ENCODE data around the gene SLC66A1. TPM values are rescaled to one million over a fixed set of nuclear protein-coding genes. Genes with fewer than 3 reads are reported as not detected.

SLC66A1 gene
- total and polyA plus RNA-seq, 4 donors, result 4.0 to 15.2 (median 10.6) TPM

DNA sequence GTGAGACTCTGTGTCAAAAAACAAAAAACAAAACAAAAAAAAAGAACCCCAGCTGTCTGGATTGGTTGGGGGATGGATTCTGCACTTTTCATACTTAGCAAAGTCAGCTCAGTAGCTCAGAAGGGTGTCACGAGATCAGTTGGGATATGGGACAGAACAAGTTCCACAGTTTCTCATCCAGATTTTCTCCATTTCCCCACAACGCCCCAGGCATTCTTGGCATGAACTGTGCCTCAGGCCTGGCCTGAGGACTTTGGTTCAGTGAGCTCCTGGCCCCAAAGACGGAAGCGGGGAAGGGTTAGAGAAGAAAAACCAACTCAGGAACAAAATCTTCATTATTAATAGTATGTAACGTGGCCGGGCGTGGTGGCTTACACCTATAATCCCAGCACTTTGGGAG is 2.1 kb upstream of the SLC66A1 start:
- Histone ChIP-seq H3K36me3 (ENCODE audit: control insufficient read depth in 1 of 2, insufficient read depth in 2 of 2, low read length in 1 of 2) (peaks cover 0 to 3% of the 10 kb centered on the region in 2 donors), H3K4me1 (ENCODE audit: control insufficient read depth in 1 of 2, insufficient read depth in 2 of 2, low read length in 2 of 2) (no peaks in the 10 kb centered on the region), H3K27ac (ENCODE audit: low read depth in 1 of 2, low read length in 2 of 2) (no peak overlapping the region), H3K27me3 (ENCODE audit: control insufficient read depth in 1 of 2, insufficient read depth in 2 of 2, low read length in 1 of 2) (no peaks in the 10 kb centered on the region), H3K9me3 (ENCODE audit: control insufficient read depth, low read length) (no peaks in the 10 kb centered on the region), H3K4me3 (ENCODE audit: low read length in 2 of 2) (no peak overlapping the region)
- intact Hi-C loops (cut with DNase I), result no loop called here
- ATAC-seq (ENCODE audit: low FRiP score) (no peak), DNase-seq (no peak)
- 84 to 85% methylated on average over 7 of the region's 7 CpGs for WGBS, 2 donors

DNA sequence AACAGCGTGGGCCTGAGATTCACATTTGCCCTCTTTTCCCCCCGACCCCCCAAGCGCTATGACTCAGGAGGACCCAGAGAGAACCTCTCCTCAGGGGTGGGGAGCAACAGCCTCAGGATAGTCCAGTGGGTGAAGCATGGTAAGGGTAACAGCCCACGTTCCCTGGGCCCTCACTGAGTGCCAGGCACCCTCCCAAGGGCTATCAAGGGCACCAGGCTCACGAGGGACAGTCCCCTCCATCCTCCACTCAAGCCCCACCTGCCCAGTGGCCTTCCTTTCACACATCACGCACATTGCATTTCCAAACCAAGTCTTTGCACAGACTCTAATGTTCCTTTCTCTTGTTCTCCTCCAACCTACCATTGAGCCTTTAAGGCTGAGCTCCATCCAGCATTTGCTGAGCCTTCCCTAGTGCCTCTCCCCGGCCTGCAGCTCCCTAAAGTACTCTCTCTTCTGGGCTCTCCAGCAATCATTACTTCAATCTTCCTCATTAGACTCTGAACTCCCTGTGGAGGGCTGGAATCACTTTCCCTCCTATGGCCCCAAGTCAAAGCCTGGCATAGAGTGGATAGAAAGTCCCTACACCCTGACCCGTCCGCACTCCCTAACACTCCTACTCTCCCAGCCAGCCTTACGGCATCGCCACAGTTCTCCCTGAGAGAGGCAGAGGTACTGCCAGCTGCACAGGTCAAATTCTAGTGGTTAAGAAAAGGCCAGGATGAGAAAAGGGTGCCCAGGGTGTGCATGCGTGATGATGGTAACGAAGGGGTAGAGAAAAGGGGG is 1.2 kb upstream of the SLC66A1 start:
- ATAC-seq (ENCODE audit: low FRiP score) (no peak), DNase-seq (no peak)
- Histone ChIP-seq H3K27me3 (ENCODE audit: control insufficient read depth in 1 of 2, insufficient read depth in 2 of 2, low read length in 1 of 2) (no peaks in the 10 kb centered on the region), H3K9me3 (ENCODE audit: control insufficient read depth, low read length) (no peaks in the 10 kb centered on the region), H3K36me3 (ENCODE audit: control insufficient read depth in 1 of 2, insufficient read depth in 2 of 2, low read length in 1 of 2) (peaks cover 0 to 2% of the 10 kb centered on the region in 2 donors), H3K27ac (ENCODE audit: low read depth in 1 of 2, low read length in 2 of 2) (no peak overlapping the region), H3K4me1 (ENCODE audit: control insufficient read depth in 1 of 2, insufficient read depth in 2 of 2, low read length in 2 of 2) (no peaks in the 10 kb centered on the region), H3K4me3 (ENCODE audit: low read length in 2 of 2) (peak overlapping the region in 1 of 2 donors; percentile 58)
- WGBS, 2 donors, result 34 to 43% methylated on average over 13 of the region's 13 CpGs
- intact Hi-C loops (cut with DNase I), result no loop called here

DNA sequence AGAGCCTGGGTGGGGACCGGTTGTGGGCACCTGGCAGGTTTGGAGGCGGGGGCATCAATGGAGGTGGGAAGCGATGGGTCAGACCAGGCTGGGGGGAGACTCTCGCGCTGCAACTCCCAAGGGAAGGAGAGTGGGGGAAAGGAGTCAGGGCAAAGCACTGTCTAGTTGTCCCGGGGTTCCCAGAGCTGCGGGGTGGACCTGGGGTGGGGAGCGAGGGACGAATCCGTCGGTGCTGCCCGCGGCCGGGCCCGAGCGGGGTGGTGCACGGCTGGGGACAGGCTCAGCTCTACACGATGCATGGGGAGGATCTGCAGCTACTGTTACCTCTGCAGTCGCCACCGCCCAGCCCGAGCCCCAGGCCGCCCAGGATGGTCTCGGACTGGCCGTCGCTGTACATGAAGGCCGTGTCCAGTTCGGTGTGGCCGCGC is 609 bp upstream of the SLC66A1 start:
- H3K36me3 ChIP-seq (ENCODE audit: control insufficient read depth in 1 of 2, insufficient read depth in 2 of 2, low read length in 1 of 2), result peaks cover 0 to 2% of the 10 kb centered on the region in 2 donors
- 0 to 1% methylated on average over 28 to 29 of the region's 29 CpGs for whole genome bisulfite sequencing, 2 donors
- intact Hi-C loops (cut with DNase I), result no loop called here
- no peaks in the 10 kb centered on the region for H3K27me3 ChIP-seq (ENCODE audit: control insufficient read depth in 1 of 2, insufficient read depth in 2 of 2, low read length in 1 of 2)
- H3K9me3 ChIP-seq (ENCODE audit: control insufficient read depth, low read length), result no peaks in the 10 kb centered on the region
- H3K4me3 ChIP-seq (ENCODE audit: low read length in 2 of 2), result peak overlapping the region; percentile 30 to 58
- ATAC-seq (ENCODE audit: low FRiP score) (peak; percentile 30), DNase-seq (peak in 1 of 2 donors; percentile 65)
- H3K27ac ChIP-seq (ENCODE audit: low read depth in 1 of 2, low read length in 2 of 2), result no peak overlapping the region
- no peaks in the 10 kb centered on the region for H3K4me1 ChIP-seq (ENCODE audit: control insufficient read depth in 1 of 2, insufficient read depth in 2 of 2, low read length in 2 of 2)

DNA sequence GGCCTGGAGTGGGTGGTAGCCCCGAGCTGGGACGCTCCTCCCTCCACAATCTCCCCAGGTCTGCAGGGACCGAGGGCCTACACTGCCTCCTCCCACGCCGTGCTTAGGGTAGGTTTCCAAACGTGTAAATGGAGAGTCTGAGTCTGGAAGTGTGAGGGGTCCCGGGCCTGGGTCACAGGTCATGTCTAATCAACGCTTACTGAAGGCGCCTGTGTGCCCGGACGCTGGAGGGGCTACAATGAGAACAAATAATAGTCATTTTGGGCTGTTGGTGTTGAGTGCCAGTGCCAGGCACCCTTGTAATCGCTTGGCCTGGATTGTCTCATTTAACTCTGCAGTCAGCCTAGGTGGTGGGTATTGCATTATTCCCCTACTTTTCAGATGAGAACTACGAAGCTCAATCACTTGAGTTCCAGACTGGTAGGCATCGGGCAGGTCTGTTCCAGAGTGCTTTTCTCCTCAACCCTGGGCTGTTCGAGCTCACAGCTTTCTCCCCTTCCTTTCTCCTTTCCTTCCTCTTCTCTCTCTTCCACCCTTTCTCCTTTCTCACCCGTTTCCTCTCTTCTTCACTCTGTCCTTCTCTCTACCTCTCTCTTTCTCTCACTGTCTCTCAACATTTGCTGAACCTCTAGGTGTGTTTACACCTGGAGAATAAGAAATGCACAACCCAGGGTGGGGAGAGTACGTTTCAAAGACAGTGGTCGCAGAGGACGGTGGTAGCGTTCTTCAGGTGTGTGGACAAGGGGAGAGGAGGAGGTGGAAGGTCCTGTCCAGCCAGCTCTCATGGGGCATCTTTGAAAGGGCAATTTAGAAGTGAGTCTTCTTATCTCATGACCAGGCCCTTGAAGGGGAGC is 883 bp downstream of the SLC66A1 start:
- Histone ChIP-seq H3K9me3 (ENCODE audit: control insufficient read depth, low read length) (no peaks in the 10 kb centered on the region), H3K27me3 (ENCODE audit: control insufficient read depth in 1 of 2, insufficient read depth in 2 of 2, low read length in 1 of 2) (no peaks in the 10 kb centered on the region), H3K36me3 (ENCODE audit: control insufficient read depth in 1 of 2, insufficient read depth in 2 of 2, low read length in 1 of 2) (no peaks in the 10 kb centered on the region), H3K27ac (ENCODE audit: low read depth in 1 of 2, low read length in 2 of 2) (peak overlapping the region in 1 of 2 donors; percentile 9), H3K4me3 (ENCODE audit: low read length in 2 of 2) (peak overlapping the region; percentile 33 to 66), H3K4me1 (ENCODE audit: control insufficient read depth in 1 of 2, insufficient read depth in 2 of 2, low read length in 2 of 2) (no peaks in the 10 kb centered on the region)
- ATAC-seq (ENCODE audit: low FRiP score) (no peak), DNase-seq (no peak)
- WGBS, 2 donors, result 23 to 25% methylated on average over 19 to 20 of the region's 20 CpGs
- intact Hi-C loops (cut with DNase I), result no loop called here

DNA sequence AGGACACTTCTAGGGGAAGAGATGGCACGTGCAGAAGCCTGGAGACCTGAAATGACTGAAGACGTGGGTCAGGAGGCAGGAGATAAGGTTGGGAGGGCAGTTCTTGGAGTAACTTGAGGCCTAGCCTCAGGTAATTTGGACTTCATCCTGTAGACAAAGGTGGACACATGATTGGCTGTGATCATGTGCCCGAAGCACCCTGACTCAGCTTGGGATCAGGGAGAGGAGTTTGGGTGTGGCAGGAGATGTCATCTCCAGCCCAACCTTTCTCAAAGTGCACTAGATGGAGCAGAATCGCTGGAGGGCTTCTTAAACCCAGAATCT is 1.5 kb downstream of the SLC66A1 start:
- Histone ChIP-seq H3K36me3 (ENCODE audit: control insufficient read depth in 1 of 2, insufficient read depth in 2 of 2, low read length in 1 of 2) (no peaks in the 10 kb centered on the region), H3K4me1 (ENCODE audit: control insufficient read depth in 1 of 2, insufficient read depth in 2 of 2, low read length in 2 of 2) (no peaks in the 10 kb centered on the region), H3K4me3 (ENCODE audit: low read length in 2 of 2) (no peak overlapping the region), H3K27me3 (ENCODE audit: control insufficient read depth in 1 of 2, insufficient read depth in 2 of 2, low read length in 1 of 2) (no peaks in the 10 kb centered on the region), H3K9me3 (ENCODE audit: control insufficient read depth, low read length) (no peaks in the 10 kb centered on the region), H3K27ac (ENCODE audit: low read depth in 1 of 2, low read length in 2 of 2) (no peak overlapping the region)
- 91% methylated on average over 4 of the region's 4 CpGs for WGBS, 2 donors
- DNase-seq (no peak), ATAC-seq (ENCODE audit: low FRiP score) (no peak)
- intact Hi-C loops (cut with DNase I), result no loop called here

DNA sequence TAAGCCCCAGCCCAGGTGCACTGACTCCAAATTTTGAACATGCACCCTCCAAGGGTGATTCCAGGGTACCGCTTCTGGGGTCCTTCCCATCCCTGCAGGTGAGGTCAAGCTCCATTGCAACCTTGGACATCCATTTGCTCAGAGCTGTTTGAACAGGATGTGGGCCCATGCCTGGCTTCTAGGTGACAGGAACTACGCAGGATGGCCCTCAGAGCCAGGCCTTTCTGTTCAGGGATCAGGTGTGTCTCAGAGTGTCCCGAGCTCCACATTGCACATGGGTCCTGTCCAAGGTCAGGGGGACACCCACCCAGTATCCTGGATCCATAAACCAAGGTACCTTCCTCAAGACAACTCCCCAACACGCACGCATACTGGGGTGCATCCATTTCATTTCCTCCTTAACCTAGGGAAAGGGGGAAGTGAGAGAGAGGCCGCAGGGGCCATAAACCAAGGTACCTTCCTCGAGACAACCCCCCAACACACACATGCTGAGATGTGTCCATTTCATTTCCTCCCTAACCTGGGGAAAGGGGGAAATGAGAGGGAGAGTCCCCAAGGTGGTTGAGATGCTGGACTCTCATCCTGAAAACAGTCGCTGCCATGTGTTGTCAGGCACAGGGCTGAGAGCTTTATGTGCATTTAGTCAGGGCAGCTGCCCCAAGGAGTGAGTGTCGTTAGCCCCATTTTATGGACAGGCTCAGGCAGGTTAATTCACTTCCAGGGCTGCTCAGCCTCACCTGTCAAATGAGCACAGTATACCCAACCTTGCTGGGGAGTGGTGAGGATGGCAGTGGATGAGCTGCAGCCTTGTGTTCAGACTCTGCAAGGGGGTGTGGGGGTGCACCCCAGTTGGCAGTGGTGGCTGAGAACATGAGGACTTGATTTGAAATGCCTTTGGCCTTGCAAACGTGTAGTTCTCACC is 2.1 kb downstream of the SLC66A1 start:
- ATAC-seq (ENCODE audit: low FRiP score), result no peak
- DNase-seq, result no peak
- no peaks in the 10 kb centered on the region for H3K9me3 ChIP-seq (ENCODE audit: control insufficient read depth, low read length)
- no peak overlapping the region for H3K27ac ChIP-seq (ENCODE audit: low read depth in 1 of 2, low read length in 2 of 2)
- H3K4me3 ChIP-seq (ENCODE audit: low read length in 2 of 2), result no peak overlapping the region
- H3K36me3 ChIP-seq (ENCODE audit: control insufficient read depth in 1 of 2, insufficient read depth in 2 of 2, low read length in 1 of 2), result no peaks in the 10 kb centered on the region
- H3K27me3 ChIP-seq (ENCODE audit: control insufficient read depth in 1 of 2, insufficient read depth in 2 of 2, low read length in 1 of 2), result no peaks in the 10 kb centered on the region
- 88 to 91% methylated on average over 10 of the region's 10 CpGs for WGBS, 2 donors
- intact Hi-C loops (cut with DNase I), result no loop called here
- H3K4me1 ChIP-seq (ENCODE audit: control insufficient read depth in 1 of 2, insufficient read depth in 2 of 2, low read length in 2 of 2), result no peaks in the 10 kb centered on the region

DNA sequence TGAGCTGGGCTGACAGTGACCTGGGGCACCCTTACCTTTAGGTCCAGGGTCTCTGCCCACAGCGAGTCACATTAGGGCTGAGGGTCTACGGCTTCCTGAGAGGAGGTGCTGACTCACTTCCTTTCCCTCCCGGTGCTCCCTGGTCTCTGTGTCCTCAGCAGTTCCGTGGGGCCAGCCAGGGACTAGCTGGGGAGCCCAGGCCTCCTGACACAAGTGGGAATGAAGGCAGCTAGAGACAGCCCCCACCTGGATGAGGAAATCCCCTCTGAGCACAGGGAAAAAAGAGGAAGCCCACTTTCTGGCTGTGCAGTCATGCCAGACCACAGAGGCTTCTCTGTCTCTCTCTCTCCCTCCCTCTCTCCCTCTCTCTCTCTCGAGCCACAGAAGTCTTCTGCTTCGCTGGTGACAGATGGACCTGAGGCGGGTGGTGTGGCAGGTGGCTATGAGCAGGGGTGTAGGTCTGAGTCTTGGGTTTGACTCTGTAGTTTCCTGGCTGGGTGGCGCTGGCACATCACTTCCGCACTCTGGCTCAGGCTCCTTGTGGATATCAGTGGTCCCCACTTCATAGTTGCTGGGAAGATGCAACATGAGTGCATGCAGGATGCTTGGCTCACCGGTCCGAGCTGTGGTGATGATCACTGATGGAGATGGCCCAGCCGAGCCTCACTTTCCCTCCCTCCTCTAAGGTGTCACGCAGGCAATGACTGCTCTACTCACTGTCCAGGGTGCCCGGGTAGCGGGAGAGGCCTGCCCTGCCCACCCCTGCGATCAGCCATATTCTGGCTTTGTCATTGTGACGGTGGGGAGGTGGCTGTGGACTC is 3.5 kb downstream of the SLC66A1 start:
- H3K27ac ChIP-seq (ENCODE audit: low read depth in 1 of 2, low read length in 2 of 2), result no peak overlapping the region
- H3K27me3 ChIP-seq (ENCODE audit: control insufficient read depth in 1 of 2, insufficient read depth in 2 of 2, low read length in 1 of 2), result no peaks in the 10 kb centered on the region
- 74 to 76% methylated on average over 16 to 17 of the region's 17 CpGs for WGBS, 2 donors
- DNase-seq (no peak), ATAC-seq (ENCODE audit: low FRiP score) (no peak)
- no peaks in the 10 kb centered on the region for H3K9me3 ChIP-seq (ENCODE audit: control insufficient read depth, low read length)
- H3K4me1 ChIP-seq (ENCODE audit: control insufficient read depth in 1 of 2, insufficient read depth in 2 of 2, low read length in 2 of 2), result no peaks in the 10 kb centered on the region
- intact Hi-C loops (cut with DNase I), result no loop called here
- no peaks in the 10 kb centered on the region for H3K36me3 ChIP-seq (ENCODE audit: control insufficient read depth in 1 of 2, insufficient read depth in 2 of 2, low read length in 1 of 2)
- H3K4me3 ChIP-seq (ENCODE audit: low read length in 2 of 2), result no peak overlapping the region
